IPS-15b (cell line): ENCODE results near the gene NPEPL1.
"Not testable (repeated sequence)": the region's sequence is repeated elsewhere in the genome, so short reads cannot be mapped to it uniquely, and the experiment has no call there.

Source experiments
- H3K27me3 ChIP-seq: one replicate; pipeline ENCODE4 v1.6.1; 2013; ENCODE audit warnings: low read length; ENCODE audit not compliant: control insufficient read depth, insufficient read depth
- H3K36me3 ChIP-seq: one replicate; pipeline ENCODE4 v1.6.1; 2013; ENCODE audit warnings: low read length; ENCODE audit not compliant: control insufficient read depth, insufficient read depth
- H3K4me1 ChIP-seq: one replicate; pipeline ENCODE4 v1.6.1; 2013; ENCODE audit warnings: mild to moderate bottlenecking, low read length; ENCODE audit not compliant: control insufficient read depth, insufficient read depth
- H3K4me3 ChIP-seq: one replicate; pipeline ENCODE4 v1.5.1; 2013; ENCODE audit warnings: low read depth, low read length
- H3K9ac ChIP-seq: one replicate; pipeline ENCODE4 v1.6.1; 2013; ENCODE audit warnings: low read depth, mild to moderate bottlenecking, low read length
- H3K9me3 ChIP-seq: one replicate; pipeline ENCODE4 v1.6.1; 2013; ENCODE audit warnings: mild to moderate bottlenecking, low read length; ENCODE audit not compliant: control insufficient read depth, insufficient read depth

The NPEPL1 gene

GRCh38 chr20:58744836-58745235 lies 52.2 kb downstream of the NPEPL1 start:
- no peaks in the 10 kb centered on the region for H3K4me1 ChIP-seq
- no peaks in the 10 kb centered on the region for H3K9me3 ChIP-seq
- no peak overlapping the region for H3K9ac ChIP-seq
- no peak overlapping the region for H3K4me3 ChIP-seq
- H3K36me3 ChIP-seq, result no peaks in the 10 kb centered on the region
- peaks cover 9% of the 10 kb centered on the region for H3K27me3 ChIP-seq

- H3K9me3 ChIP-seq, result no peaks in the 10 kb centered on the region
- no peak overlapping the region for H3K9ac ChIP-seq
- H3K4me3 ChIP-seq, result no peak overlapping the region
- no peaks in the 10 kb centered on the region for H3K4me1 ChIP-seq
- peaks cover 15% of the 10 kb centered on the region for H3K27me3 ChIP-seq
- H3K36me3 ChIP-seq, result no peaks in the 10 kb centered on the region
Observed at GRCh38 chr20:58745391-58745790, 52.8 kb downstream of the NPEPL1 start.

- Histone ChIP-seq H3K36me3 (no peaks in the 10 kb centered on the region), H3K9me3 (no peaks in the 10 kb centered on the region), H3K27me3 (peaks cover 24% of the 10 kb centered on the region), H3K9ac (no peak overlapping the region), H3K4me3 (no peak overlapping the region), H3K4me1 (no peaks in the 10 kb centered on the region)
Observed at GRCh38 chr20:58746620-58747019, 54.0 kb downstream of the NPEPL1 start.

- Histone ChIP-seq H3K27me3 (peaks cover 29% of the 10 kb centered on the region), H3K4me1 (no peaks in the 10 kb centered on the region), H3K9me3 (no peaks in the 10 kb centered on the region), H3K9ac (no peak overlapping the region), H3K4me3 (no peak overlapping the region), H3K36me3 (no peaks in the 10 kb centered on the region)
Observed at GRCh38 chr20:58747211-58747610, 54.6 kb downstream of the NPEPL1 start.

GRCh38 chr20:58748618-58749017 lies 56.0 kb downstream of the NPEPL1 start:
- peaks cover 10% of the 10 kb centered on the region for H3K4me1 ChIP-seq
- H3K9me3 ChIP-seq, result no peaks in the 10 kb centered on the region
- H3K36me3 ChIP-seq, result no peaks in the 10 kb centered on the region
- no peak overlapping the region for H3K9ac ChIP-seq
- peaks cover 36% of the 10 kb centered on the region for H3K27me3 ChIP-seq
- H3K4me3 ChIP-seq, result no peak overlapping the region

- H3K9ac ChIP-seq, result no peak overlapping the region
- no peaks in the 10 kb centered on the region for H3K36me3 ChIP-seq
- peaks cover 36% of the 10 kb centered on the region for H3K27me3 ChIP-seq
- no peaks in the 10 kb centered on the region for H3K9me3 ChIP-seq
- peaks cover 15% of the 10 kb centered on the region for H3K4me1 ChIP-seq
- H3K4me3 ChIP-seq, result no peak overlapping the region
Observed at GRCh38 chr20:58749098-58749769, 56.6 kb downstream of the NPEPL1 start.

- H3K4me1 ChIP-seq, result peaks cover 18% of the 10 kb centered on the region
- H3K36me3 ChIP-seq, result no peaks in the 10 kb centered on the region
- peaks cover 38% of the 10 kb centered on the region for H3K27me3 ChIP-seq
- no peaks in the 10 kb centered on the region for H3K9me3 ChIP-seq
- H3K9ac ChIP-seq, result no peak overlapping the region
- H3K4me3 ChIP-seq, result no peak overlapping the region
Observed at GRCh38 chr20:58749979-58750378, 57.4 kb downstream of the NPEPL1 start.

GRCh38 chr20:58750706-58751105 lies 58.1 kb downstream of the NPEPL1 start:
- not testable (repeated sequence) for H3K4me3 ChIP-seq, H3K36me3 ChIP-seq, H3K9me3 ChIP-seq, H3K9ac ChIP-seq
- peaks cover 41% of the 10 kb centered on the region for H3K27me3 ChIP-seq
- peaks cover 18% of the 10 kb centered on the region for H3K4me1 ChIP-seq

GRCh38 chr20:58751979-58752378 lies 59.4 kb downstream of the NPEPL1 start:
- no peak overlapping the region for H3K9ac ChIP-seq
- no peaks in the 10 kb centered on the region for H3K9me3 ChIP-seq
- no peak overlapping the region for H3K4me3 ChIP-seq
- peaks cover 39% of the 10 kb centered on the region for H3K27me3 ChIP-seq
- peaks cover 26% of the 10 kb centered on the region for H3K4me1 ChIP-seq
- no peaks in the 10 kb centered on the region for H3K36me3 ChIP-seq

- Histone ChIP-seq H3K9me3 (no peaks in the 10 kb centered on the region), H3K27me3 (peaks cover 39% of the 10 kb centered on the region), H3K4me3 (no peak overlapping the region), H3K4me1 (peaks cover 26% of the 10 kb centered on the region), H3K36me3 (no peaks in the 10 kb centered on the region), H3K9ac (no peak overlapping the region)
Observed at GRCh38 chr20:58752565-58752964, 60.0 kb downstream of the NPEPL1 start.

- Histone ChIP-seq H3K4me3 (no peak overlapping the region), H3K27me3 (peaks cover 36% of the 10 kb centered on the region), H3K4me1 (peaks cover 26% of the 10 kb centered on the region), H3K9ac (no peak overlapping the region), H3K36me3 (no peaks in the 10 kb centered on the region), H3K9me3 (no peaks in the 10 kb centered on the region)
Observed at GRCh38 chr20:58753267-58753921, 60.8 kb downstream of the NPEPL1 start.

GRCh38 chr20:58753922-58754551 lies 61.4 kb downstream of the NPEPL1 start:
- Histone ChIP-seq H3K4me1 (peaks cover 26% of the 10 kb centered on the region), H3K9ac (no peak overlapping the region), H3K36me3 (no peaks in the 10 kb centered on the region), H3K4me3 (peak overlapping the region; percentile 3), H3K27me3 (peaks cover 34% of the 10 kb centered on the region), H3K9me3 (no peaks in the 10 kb centered on the region)
